Stimulated activated CD4-positive, alpha-beta T cell treated with anti-CD3 and anti-CD28 coated beads, TNF-alpha, amount 100 ng/mL, for 24 hours (primary cell): ENCODE measurements around the gene TMEM243.

ENCODE experiments used
- DNase-seq, 3 experiments: peaks; one replicate each; pipeline ENCODE4 v3.0.0-alpha.2; 2020; ENCODE audit warnings: low read depth in 3 of 3

TMEM243 gene

GRCh38 chr7:87156709-87157108, 62.8 kb downstream of the TMEM243 start:
- DNase-seq = no peak

GRCh38 chr7:87155788-87156187, 63.7 kb downstream of the TMEM243 start:
- DNase-seq = no peak

DNA sequence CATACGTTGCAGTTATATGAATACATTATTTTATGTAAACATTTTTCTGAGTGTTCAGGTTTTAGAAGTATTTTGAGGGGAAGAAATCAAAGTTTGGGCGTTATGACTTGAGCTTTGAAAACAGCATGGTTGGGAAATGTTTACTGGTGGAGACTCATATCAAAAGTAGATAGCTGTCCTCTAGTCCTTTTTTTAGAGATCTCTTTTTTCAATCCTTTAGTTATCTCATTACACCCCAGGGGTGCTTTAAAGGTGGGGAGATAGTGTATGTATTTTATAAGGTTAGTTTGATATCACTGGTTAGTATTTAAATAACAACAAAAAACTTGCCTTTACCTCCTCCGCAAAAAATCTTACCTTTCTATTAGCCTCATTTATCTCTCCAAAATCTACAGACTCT, 65.0 kb downstream of the TMEM243 start:
- DNase-seq = no peak

- DNase-seq = no peak
These were observed 65.4 kb downstream of the TMEM243 start for GRCh38 chr7:87154166-87154565.

DNA sequence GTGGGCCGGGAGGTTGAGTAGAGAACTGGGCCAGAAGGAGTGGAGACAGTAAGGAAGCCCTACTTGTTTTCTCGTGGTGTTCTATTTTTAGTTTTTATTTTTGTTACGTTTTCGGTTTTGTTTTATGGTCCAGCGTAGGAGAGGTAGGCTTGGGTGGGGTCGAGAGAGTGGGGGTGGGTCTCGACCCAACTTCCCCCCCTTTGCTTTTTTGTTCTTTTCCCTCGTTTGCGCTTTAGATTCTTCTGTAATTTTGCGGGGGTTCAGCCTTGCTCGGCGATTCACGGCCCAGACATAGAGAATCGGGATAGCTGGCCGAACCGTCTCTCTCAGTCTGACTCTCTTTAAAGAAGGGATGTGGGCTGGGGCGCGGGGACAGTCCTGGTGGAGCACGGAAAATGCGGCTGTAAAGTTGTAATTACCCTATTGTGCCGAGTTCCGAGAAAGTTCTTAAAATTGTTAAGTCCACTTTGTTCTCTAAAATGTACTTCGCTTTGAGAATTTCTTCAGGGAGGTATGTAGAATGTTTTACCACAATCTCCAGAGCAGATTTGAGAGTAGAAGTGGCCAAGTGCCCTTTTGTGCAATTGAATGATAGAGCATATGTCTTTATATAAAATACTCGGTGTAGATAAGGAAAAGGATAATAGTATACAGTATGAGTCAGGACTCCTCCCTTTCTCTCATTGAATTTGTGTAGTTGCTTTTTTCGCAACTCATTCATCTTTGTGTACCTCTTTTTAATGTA, 66.5 kb downstream of the TMEM243 start:
- DNase-seq = peak in 2 of 3 experiments; percentile 7 to 36

GRCh38 chr7:87152112-87152896, 67.2 kb downstream of the TMEM243 start, which contains the start of gene DMTF1:
Gene DMTF1 (plus strand): TSS chr7:87152453. CDS start chr7:87164942, 12,489 bp downstream.
- peak; percentile 80 to 89 (median 84) for DNase-seq

DNA sequence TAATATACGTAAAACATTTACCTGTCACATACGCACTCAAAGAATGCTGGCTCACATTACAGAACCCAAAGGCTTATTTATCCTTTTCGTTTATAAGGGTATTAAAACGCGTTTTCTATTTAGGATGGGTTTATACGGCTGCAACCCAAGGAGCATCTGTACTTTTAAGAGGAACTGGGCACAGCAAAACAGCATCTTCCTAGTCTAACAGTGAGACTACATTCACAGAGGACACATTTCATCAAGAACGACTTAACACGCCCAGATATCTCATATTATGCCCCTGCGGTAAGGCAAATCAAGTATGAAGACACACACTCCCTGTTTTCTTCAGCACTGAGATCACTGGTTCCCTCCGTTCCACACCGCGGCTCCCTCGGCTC, 67.8 kb downstream of the TMEM243 start:
- DNase-seq = no peak

GRCh38 chr7:87151002-87151728, 68.4 kb downstream of the TMEM243 start:
- DNase-seq = no peak

GRCh38 chr7:87148332-87148955, 71.1 kb downstream of the TMEM243 start:
- DNase-seq = no peak

DNA sequence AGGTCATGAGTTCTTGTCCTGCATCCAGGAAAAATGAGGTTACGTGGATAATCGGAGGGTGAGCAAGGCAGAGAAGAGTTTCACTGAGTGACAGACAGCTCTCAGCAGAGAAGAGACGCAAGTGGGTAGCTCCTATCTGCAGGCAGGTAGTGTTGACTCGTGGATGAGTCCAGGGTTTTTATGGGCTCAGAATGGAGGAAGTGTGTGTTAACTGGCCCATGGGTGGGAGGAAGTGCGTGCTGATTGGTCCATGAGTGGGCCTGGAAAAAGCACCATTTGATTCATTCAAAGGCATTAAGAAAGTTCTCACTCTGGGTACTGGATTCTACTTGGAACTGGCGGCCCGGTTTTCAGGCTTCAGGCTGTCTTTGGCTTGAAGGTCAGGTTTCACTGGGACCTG, 72.0 kb downstream of the TMEM243 start:
- DNase-seq = no peak

DNA sequence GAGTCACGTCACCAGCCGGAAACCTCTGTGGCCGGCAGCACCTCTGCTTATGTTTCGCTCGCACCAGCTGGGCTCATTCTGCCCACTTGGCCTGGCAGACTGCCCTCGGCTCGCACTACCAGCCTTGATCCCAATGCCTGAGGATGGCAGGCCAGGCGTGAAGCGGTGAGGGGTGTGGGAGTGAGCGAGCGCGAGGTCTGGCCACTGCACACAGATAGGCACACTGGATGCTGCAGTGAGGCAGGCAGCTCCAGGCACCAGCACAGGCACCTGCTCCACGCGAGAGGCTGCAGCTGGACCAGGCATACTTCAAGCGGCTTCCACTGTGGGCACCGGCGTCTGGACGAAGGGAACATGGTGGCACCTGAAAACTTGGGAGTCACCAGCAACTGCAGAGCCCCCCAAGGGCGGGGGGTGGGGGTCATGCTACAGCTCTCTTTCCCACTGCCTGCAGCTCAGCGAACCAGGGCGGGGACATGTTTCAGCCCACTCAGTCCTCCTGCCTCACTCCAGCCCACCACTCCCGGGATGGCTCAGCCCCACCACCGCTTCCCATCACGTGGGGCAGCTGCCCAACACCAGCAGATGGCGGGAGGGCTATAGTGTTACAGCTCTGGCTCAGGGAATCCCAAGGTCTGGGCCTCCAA, 72.7 kb downstream of the TMEM243 start:
- DNase-seq = no peak
